Measurements from ENCODE around the gene KCTD16.

The KCTD16 gene

GRCh38 chr5:144167998-144168397 is 2.7 kb upstream of the KCTD16 start:
- Histone ChIP-seq H3K27ac (no peak overlapping the region), H3K27me3 (replicated peaks) (no peaks in the 10 kb centered on the region), H3K4me3 (ENCODE audit: low read depth, low read length) (peak overlapping the region; percentile 81), H3K36me3 (replicated peaks) (peaks cover 34% of the 10 kb centered on the region)
- in situ Hi-C loops (cut with HindIII; ENCODE audit: low pct_ligation_motif_present, low sequenced_read_pairs), result no loop called here
- no peak for TF ChIP-seq CTCF (IDR thresholded peaks at IDR 0.05; ENCODE audit: low read depth, low read length, missing control alignments)
- DNase-seq, result no peak

- no peak for TF ChIP-seq CTCF (IDR thresholded peaks at IDR 0.05; ENCODE audit: low read depth, low read length, missing control alignments)
- peaks cover 18% of the 10 kb centered on the region for H3K36me3 ChIP-seq (replicated peaks)
- H3K27ac ChIP-seq, result peak overlapping the region; percentile 93
- H3K27me3 ChIP-seq (replicated peaks), result no peaks in the 10 kb centered on the region
- peak overlapping the region; percentile 81 for H3K4me3 ChIP-seq (ENCODE audit: low read depth, low read length)
- DNase-seq, result no peak
- in situ Hi-C loops (cut with HindIII; ENCODE audit: low pct_ligation_motif_present, low sequenced_read_pairs), result no loop called here
Observed at GRCh38 chr5:144169904-144170275, 783 bp upstream of the KCTD16 start.

GRCh38 chr5:144173766-144174165 is 3.1 kb downstream of the KCTD16 start:
- Histone ChIP-seq H3K36me3 (replicated peaks) (no peaks in the 10 kb centered on the region), H3K27ac (no peak overlapping the region), H3K27me3 (replicated peaks) (no peaks in the 10 kb centered on the region), H3K4me3 (ENCODE audit: low read depth, low read length) (no peak overlapping the region)
- in situ Hi-C loops (cut with HindIII; ENCODE audit: low pct_ligation_motif_present, low sequenced_read_pairs), result no loop called here
- no peak for DNase-seq
- TF ChIP-seq CTCF (IDR thresholded peaks at IDR 0.05; ENCODE audit: low read depth, low read length, missing control alignments), result no peak

- Histone ChIP-seq H3K4me3 (ENCODE audit: low read depth, low read length) (no peak overlapping the region), H3K36me3 (replicated peaks) (no peaks in the 10 kb centered on the region), H3K27me3 (replicated peaks) (no peaks in the 10 kb centered on the region), H3K27ac (no peak overlapping the region)
- DNase-seq, result no peak
- in situ Hi-C loops (cut with HindIII; ENCODE audit: low pct_ligation_motif_present, low sequenced_read_pairs), result no loop called here
- no peak for TF ChIP-seq CTCF (IDR thresholded peaks at IDR 0.05; ENCODE audit: low read depth, low read length, missing control alignments)
Observed at GRCh38 chr5:144177548-144177947, 6.9 kb downstream of the KCTD16 start.

GRCh38 chr5:144179226-144179625 is 8.6 kb downstream of the KCTD16 start:
- no peak overlapping the region for H3K4me3 ChIP-seq (ENCODE audit: low read depth, low read length)
- in situ Hi-C loops (cut with HindIII; ENCODE audit: low pct_ligation_motif_present, low sequenced_read_pairs), result no loop called here
- TF ChIP-seq CTCF (IDR thresholded peaks at IDR 0.05; ENCODE audit: low read depth, low read length, missing control alignments), result no peak
- DNase-seq, result peak; percentile 39
- H3K27ac ChIP-seq, result no peak overlapping the region
- H3K27me3 ChIP-seq (replicated peaks), result no peaks in the 10 kb centered on the region
- no peaks in the 10 kb centered on the region for H3K36me3 ChIP-seq (replicated peaks)

- no peak for DNase-seq
- Histone ChIP-seq H3K27me3 (replicated peaks) (no peaks in the 10 kb centered on the region), H3K4me3 (ENCODE audit: low read depth, low read length) (no peak overlapping the region), H3K36me3 (replicated peaks) (no peaks in the 10 kb centered on the region), H3K27ac (no peak overlapping the region)
- in situ Hi-C loops (cut with HindIII; ENCODE audit: low pct_ligation_motif_present, low sequenced_read_pairs), result no loop called here
- peak; percentile 49 for TF ChIP-seq CTCF (IDR thresholded peaks at IDR 0.05; ENCODE audit: low read depth, low read length, missing control alignments)
Observed at GRCh38 chr5:144183254-144183889, 12.7 kb downstream of the KCTD16 start.

All from brain microvascular endothelial cell (primary cell).